KMS-11 (cell line): Measurements from ENCODE around the gene KLF9.

Experiments
- H2AFZ ChIP-seq: fragments of 200-600 bp; sonication (generic); 2 replicates; pipeline ENCODE4 v1.6.1; 2016; ENCODE audit warnings: antibody characterized with exemption, mixed run types, low read depth
- H3K27ac ChIP-seq: fragments of 200-600 bp; sonication (generic); 2 replicates; pipeline ENCODE4 v1.6.1; 2016; ENCODE audit warnings: mild to moderate bottlenecking, mixed run types
- H3K27me3 ChIP-seq: fragments of 200-600 bp; sonication (generic); 2 replicates; pipeline ENCODE4 v1.6.1; 2017; ENCODE audit warnings: mild to moderate bottlenecking, low read depth, mixed run types, moderate library complexity; ENCODE audit not compliant: insufficient read depth
- H3K36me3 ChIP-seq: fragments of 200-600 bp; sonication (generic); 2 replicates; pipeline ENCODE4 v1.6.1; 2017; ENCODE audit warnings: mild to moderate bottlenecking, mixed run types; ENCODE audit not compliant: insufficient read depth
- H3K4me1 ChIP-seq: fragments of 200-600 bp; sonication (generic); 2 replicates; pipeline ENCODE4 v1.6.1; 2016; ENCODE audit warnings: mild to moderate bottlenecking, low read depth, mixed run types; ENCODE audit not compliant: poor library complexity, severe bottlenecking
- H3K4me2 ChIP-seq: fragments of 200-600 bp; sonication (generic); 2 replicates; pipeline ENCODE4 v1.7.0; 2016; ENCODE audit warnings: mild to moderate bottlenecking, mixed run types
- H3K4me3 ChIP-seq: fragments of 200-600 bp; sonication (generic); IDR thresholded peaks from 2 replicates; pipeline ENCODE4 v1.6.1; 2017; ENCODE audit warnings: low read depth, low read length, mixed read lengths; ENCODE audit not compliant: insufficient read depth
- H3K79me2 ChIP-seq: fragments of 200-600 bp; sonication (generic); 2 replicates; pipeline ENCODE4 v1.6.1; 2016; ENCODE audit warnings: low read depth, mixed run types; ENCODE audit not compliant: insufficient read depth
- H3K9ac ChIP-seq: fragments of 200-600 bp; sonication (generic); 2 replicates; pipeline ENCODE4 v1.6.1; 2016; ENCODE audit warnings: mild to moderate bottlenecking, mixed run types
- H4K20me1 ChIP-seq: fragments of 200-600 bp; sonication (generic); 2 replicates; pipeline ENCODE4 v1.6.1; 2016; ENCODE audit warnings: mild to moderate bottlenecking, mixed run types; ENCODE audit not compliant: insufficient read depth
- CTCF ChIP-seq: fragments of 200-600 bp; sonication (generic); conservative IDR thresholded peaks from 2 replicates; pipeline ENCODE4 v1.6.1; 2017; ENCODE audit warnings: low read depth, mild to moderate bottlenecking, antibody characterized with exemption, low read length, moderate library complexity, mixed read lengths

KLF9 gene

DNA sequence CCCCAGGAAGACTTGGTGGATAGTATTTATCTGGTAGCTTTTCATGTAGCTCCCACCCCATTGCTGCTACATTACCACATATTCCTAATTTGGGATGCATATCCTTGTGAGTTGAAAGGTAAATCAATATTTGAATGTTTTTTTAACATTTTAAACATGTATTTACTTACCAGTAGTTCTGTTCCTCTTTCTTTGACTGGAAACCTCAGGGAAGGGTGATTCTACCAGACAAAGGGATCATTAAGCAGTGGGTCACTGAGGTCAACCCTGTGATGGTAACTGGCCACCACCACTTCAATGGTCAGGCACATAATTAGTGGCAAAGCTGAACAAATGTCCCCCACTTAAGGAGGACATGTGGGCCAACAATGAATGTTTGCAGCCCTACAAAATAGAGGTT lies 27.2 kb upstream of the KLF9 start:
- Histone ChIP-seq H3K79me2 (no peaks in the 10 kb centered on the region), H4K20me1 (no peaks in the 10 kb centered on the region), H3K27ac (no peak overlapping the region), H3K4me3 (no peak overlapping the region), H3K4me2 (no peak overlapping the region), H2AFZ (no peak overlapping the region), H3K4me1 (no peaks in the 10 kb centered on the region), H3K36me3 (no peaks in the 10 kb centered on the region), H3K27me3 (no peaks in the 10 kb centered on the region), H3K9ac (no peak overlapping the region)
- no peak for TF ChIP-seq CTCF

DNA sequence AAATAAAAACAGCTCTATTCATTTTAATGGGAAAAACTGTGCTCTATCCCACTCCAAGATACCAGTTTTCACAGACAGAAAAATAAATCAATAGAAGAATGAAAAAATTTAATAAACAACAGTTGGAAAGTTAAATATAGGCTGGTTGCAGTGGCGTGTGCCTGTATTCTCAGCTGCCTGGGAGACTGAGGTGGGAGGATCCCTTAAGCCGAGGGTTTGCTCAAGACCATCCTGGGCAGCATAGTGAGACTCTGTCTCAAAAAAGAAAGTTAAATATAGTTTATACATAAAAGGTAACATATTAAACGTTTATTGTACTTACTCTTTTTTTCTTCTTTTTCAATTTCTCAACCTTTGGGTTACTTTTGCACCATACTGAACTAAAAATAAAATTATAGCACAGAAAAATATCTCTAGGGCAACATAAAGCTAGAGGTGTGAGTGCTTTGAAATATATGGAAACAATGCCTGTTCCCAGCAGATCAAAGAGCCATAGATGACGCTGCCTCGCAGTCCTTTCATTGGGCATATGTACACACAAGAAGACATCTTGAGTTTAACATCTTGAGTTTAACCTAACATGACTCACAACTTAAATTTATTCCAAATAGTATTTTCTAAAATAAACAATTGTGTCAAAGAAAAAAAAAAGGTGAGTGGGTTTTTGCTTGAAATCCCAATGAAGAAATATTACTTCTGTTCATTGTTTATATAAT lies 25.7 kb upstream of the KLF9 start:
- Histone ChIP-seq H3K27me3 (no peaks in the 10 kb centered on the region), H3K4me3 (no peak overlapping the region), H3K27ac (no peak overlapping the region), H2AFZ (no peak overlapping the region), H3K36me3 (no peaks in the 10 kb centered on the region), H3K4me2 (no peak overlapping the region), H4K20me1 (no peaks in the 10 kb centered on the region), H3K4me1 (no peaks in the 10 kb centered on the region), H3K9ac (no peak overlapping the region), H3K79me2 (no peaks in the 10 kb centered on the region)
- no peak for TF ChIP-seq CTCF

DNA sequence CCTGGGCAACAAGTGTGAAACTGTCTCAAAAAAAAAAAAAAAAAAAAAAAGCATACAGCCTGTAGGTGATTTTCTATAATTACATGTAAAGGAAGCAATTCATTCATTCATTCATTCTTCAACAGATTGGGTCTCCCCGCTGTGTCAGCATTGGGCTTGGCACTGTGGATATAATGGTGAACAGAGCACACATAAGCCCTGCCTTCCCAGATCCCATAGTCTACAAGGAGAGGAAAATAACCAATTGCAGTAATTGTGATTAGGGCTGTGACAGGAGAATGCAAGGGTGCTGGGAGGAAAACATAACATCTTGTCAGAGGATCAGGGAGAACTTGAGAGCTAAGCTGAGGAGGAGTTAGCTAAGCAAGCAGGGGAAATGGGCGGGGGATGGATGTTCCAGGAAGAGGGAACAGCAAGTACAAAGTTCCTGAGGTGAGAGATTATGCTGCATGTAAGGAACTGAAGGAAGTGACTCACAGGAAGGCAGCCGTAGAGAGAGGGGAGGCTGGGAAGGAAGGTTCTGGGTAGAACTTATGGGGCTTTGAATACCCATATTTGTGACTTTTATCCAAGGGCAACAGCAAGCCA lies 24.0 kb upstream of the KLF9 start:
- Histone ChIP-seq H3K9ac (no peak overlapping the region), H3K4me3 (no peak overlapping the region), H3K27ac (no peak overlapping the region), H3K27me3 (no peaks in the 10 kb centered on the region), H2AFZ (no peak overlapping the region), H3K36me3 (no peaks in the 10 kb centered on the region), H4K20me1 (no peaks in the 10 kb centered on the region), H3K4me2 (no peak overlapping the region), H3K4me1 (no peaks in the 10 kb centered on the region), H3K79me2 (no peaks in the 10 kb centered on the region)
- TF ChIP-seq CTCF: no peak

GRCh38 chr9:70435948-70436347 lies 21.5 kb upstream of the KLF9 start:
- no peak overlapping the region for H3K27ac ChIP-seq
- H3K4me3 ChIP-seq: no peak overlapping the region
- no peak overlapping the region for H3K9ac ChIP-seq

More at GRCh38 chr9:70435948-70436347, 21.5 kb upstream of the KLF9 start:
- no peaks in the 10 kb centered on the region for H3K4me1 ChIP-seq
- H3K79me2 ChIP-seq: no peaks in the 10 kb centered on the region
- H3K27me3 ChIP-seq: no peaks in the 10 kb centered on the region
- no peaks in the 10 kb centered on the region for H4K20me1 ChIP-seq
- no peak overlapping the region for H3K4me2 ChIP-seq
- H2AFZ ChIP-seq: no peak overlapping the region
- TF ChIP-seq CTCF: no peak
- H3K36me3 ChIP-seq: no peaks in the 10 kb centered on the region
